K562 (cell line): ENCODE results near the gene DLGAP1. TPM values are rescaled to one million over a fixed set of nuclear protein-coding genes. Genes with fewer than 3 reads are reported as not detected.

ENCODE experiments used
- ATAC-seq: fragments of 200-7000 bp; cut with Tn5 transposase; 3 replicates; pipeline ENCODE4 v1.9.1; 2020; ENCODE audit warnings: moderate library complexity
- BruUV-seq: library from RNA; stranded (reverse); fragments of 400-500 nt; replicated peaks from 2 replicates; lab custom pipeline; 2021; lab: Mats Ljungman, UMichigan
- CTCF ChIA-PET: fragments of 300-600 bp; formaldehyde crosslinking; extraction: SDS; loops from one replicate; lab custom pipeline; 2021; ENCODE audit warnings: low intra/inter-chr PET ratio; lab: Yijun Ruan, JAX
- POLR2A ChIA-PET: fragments of 300-600, 350-650 bp; sonication (Branson Sonifier 250); formaldehyde crosslinking; extraction: SDS; loops from one replicate; lab custom pipeline; 2021; ENCODE audit warnings: antibody characterized with exemption, inconsistent platforms; lab: Yijun Ruan, JAX
- DNase-seq, 4 experiments: peaks; one replicate each; pipeline versions ENCODE4 v3.0.0 to v3.0.0-alpha.2; 2011 to 2018; ENCODE audit warnings: low spot score in 3 of 4, mixed read lengths in 3 of 4; ENCODE audit errors: extremely low read depth in 1 of 4
- FAIRE-seq: peaks from 2 replicates; lab custom pipeline; 2011; peaks lifted over from hg19 to GRCh38; lab: Jason Lieb, UNC
- H2AFZ ChIP-seq: 2 replicates; pipeline ENCODE4 v1.6.0; 2011; ENCODE audit warnings: low read depth, low read length, control low read depth, inconsistent platforms
- H3K27ac ChIP-seq: fragments of 200-600 bp; 3 replicates; pipeline ENCODE4 v1.8.0; 2011; ENCODE audit warnings: low read depth, mild to moderate bottlenecking, control low read depth, inconsistent platforms, low read length, moderate library complexity, mixed read lengths; ENCODE audit errors: extremely low read depth
- H3K27me3 ChIP-seq, 2 experiments: fragments of 300-600 bp in 1 of 2; 2 replicates in 1 of 2; 3 replicates in 1 of 2; pipeline versions ENCODE4 v1.6.0 to v1.8.0; 2011; ENCODE audit warnings: inconsistent platforms in 2 of 2, low read length in 2 of 2, mild to moderate bottlenecking in 1 of 2, mixed read lengths in 1 of 2, moderate library complexity in 1 of 2; ENCODE audit not compliant: control insufficient read depth in 2 of 2, insufficient read depth in 2 of 2
- H3K36me3 ChIP-seq: fragments of 300-600 bp; 3 replicates; pipeline ENCODE4 v1.8.0; 2011; ENCODE audit warnings: mild to moderate bottlenecking, low read length, inconsistent platforms; ENCODE audit not compliant: control insufficient read depth, insufficient read depth
- H3K4me1 ChIP-seq, 2 experiments: fragments of 200-600 bp in 1 of 2; replicated peaks in 1 of 2; 2 replicates in 1 of 2; 3 replicates in 1 of 2; pipeline versions ENCODE4 v1.5.1 to v1.8.0; 2011; ENCODE audit warnings: inconsistent platforms in 2 of 2, low read length in 2 of 2, mild to moderate bottlenecking in 1 of 2, mixed read lengths in 1 of 2, moderate library complexity in 1 of 2; ENCODE audit not compliant: control insufficient read depth in 2 of 2, insufficient read depth in 2 of 2
- H3K4me2 ChIP-seq: 2 replicates; pipeline ENCODE4 v1.6.1; 2011; ENCODE audit warnings: low read length, control low read depth, inconsistent platforms, mixed read lengths; ENCODE audit not compliant: insufficient read depth
- H3K4me3 ChIP-seq: fragments of 200-600 bp; sonication (generic), shearing (Covaris generic); 2 replicates; pipeline ENCODE4 v1.5.1; 2016; ENCODE audit warnings: control low read depth, inconsistent platforms
- H3K79me2 ChIP-seq: fragments of 200-600 bp; 3 replicates; pipeline ENCODE4 v1.8.0; 2011; ENCODE audit warnings: low read length, inconsistent platforms; ENCODE audit not compliant: control insufficient read depth, insufficient read depth
- H3K9ac ChIP-seq, 2 experiments: 2 replicates each; pipeline versions ENCODE4 v1.6.0 to v1.6.1; 2011; ENCODE audit warnings: low read depth in 2 of 2, low read length in 2 of 2, control low read depth in 1 of 2, inconsistent platforms in 1 of 2, mild to moderate bottlenecking in 1 of 2, mixed read lengths in 1 of 2; ENCODE audit not compliant: insufficient read depth in 1 of 2
- H3K9me1 ChIP-seq: one replicate; pipeline ENCODE4 v1.6.0; 2011; ENCODE audit warnings: inconsistent platforms, mild to moderate bottlenecking, low read length, moderate library complexity; ENCODE audit not compliant: control insufficient read depth, insufficient read depth
- H3K9me3 ChIP-seq: replicated peaks from 2 replicates; pipeline ENCODE4 v1.5.1; 2011; ENCODE audit warnings: low read depth, low read length, inconsistent platforms; ENCODE audit not compliant: control insufficient read depth, insufficient read depth
- H4K20me1 ChIP-seq: replicated peaks from 2 replicates; pipeline ENCODE4 v1.6.1; 2011; ENCODE audit warnings: low read length, inconsistent platforms, mixed read lengths; ENCODE audit not compliant: control insufficient read depth, insufficient read depth
- BCLAF1 ChIP-seq, 2 experiments: fragments of 450-650 bp in 1 of 2; IDR thresholded peaks; 2 replicates each; pipeline ENCODE4 v1.6.1; 2011 to 2017; ENCODE audit warnings: low read depth in 2 of 2, antibody characterized with exemption in 1 of 2, borderline replicate concordance in 1 of 2, low read length in 1 of 2, mild to moderate bottlenecking in 1 of 2, mixed read lengths in 1 of 2; ENCODE audit not compliant: control insufficient read depth in 1 of 2
- CSDE1 ChIP-seq, 2 experiments: fragments of 450-650 bp; IDR thresholded peaks; 2 replicates each; pipeline ENCODE4 v1.6.1; 2016; ENCODE audit warnings: mild to moderate bottlenecking in 1 of 2
- E2F3 ChIP-seq: fragments of 250-450 bp; sonication (Bioruptor Pico); IDR thresholded peaks from 2 replicates; pipeline ENCODE4 v1.4.0; 2020; ENCODE audit warnings: mild to moderate bottlenecking
- FOXP4 ChIP-seq: sonication (generic); formaldehyde crosslinking; IDR thresholded peaks from 2 replicates; pipeline ENCODE4 v1.8.0; 2022; ENCODE audit warnings: mild to moderate bottlenecking, missing genetic modification reagents, borderline replicate concordance
- HCFC1 ChIP-seq: IDR thresholded peaks from 2 replicates; pipeline ENCODE4 v1.6.1; 2012; ENCODE audit warnings: low read depth, low read length, improper control_type of control experiment
- HMG20A ChIP-seq: fragments of 450-650 bp; formaldehyde crosslinking; conservative IDR thresholded peaks from 2 replicates; pipeline ENCODE4 v1.4.0; 2020; ENCODE audit warnings: mild to moderate bottlenecking, mixed read lengths
- NEUROD1 ChIP-seq: fragments of 150-350 bp; IDR thresholded peaks from 2 replicates; pipeline ENCODE4 v1.6.1; 2014; ENCODE audit warnings: borderline replicate concordance, low read length, low read depth; ENCODE audit not compliant: partially characterized antibody
- PCBP1 ChIP-seq: fragments of 200-400 bp; formaldehyde crosslinking; IDR thresholded peaks from 2 replicates; pipeline ENCODE4 v1.6.1; 2018; ENCODE audit warnings: mild to moderate bottlenecking, low read depth, low read length; ENCODE audit not compliant: poor library complexity, severe bottlenecking
- RBM17 ChIP-seq: fragments of 200-400 bp; formaldehyde crosslinking; IDR thresholded peaks from 2 replicates; pipeline ENCODE4 v1.6.1; 2017; ENCODE audit warnings: low read depth, mild to moderate bottlenecking, low read length, borderline replicate concordance
- RCOR1 ChIP-seq, 2 experiments: IDR thresholded peaks; 2 replicates each; pipeline ENCODE4 v1.6.1; 2012; ENCODE audit warnings: low read depth in 2 of 2, low read length in 2 of 2, borderline replicate concordance in 1 of 2, improper control_type of control experiment in 1 of 2
- YBX1 ChIP-seq: fragments of 450-650 bp; IDR thresholded peaks from 2 replicates; pipeline ENCODE4 v1.7.1; 2016; ENCODE audit warnings: mild to moderate bottlenecking
- ZBED1 ChIP-seq: IDR thresholded peaks from 2 replicates; pipeline ENCODE4 v1.6.1; 2014
- ZBTB12 ChIP-seq: fragments of 250-450 bp; sonication (Bioruptor Pico); IDR thresholded peaks from 2 replicates; pipeline ENCODE4 v1.4.0; 2020
- ZBTB2 ChIP-seq: fragments of 450-650 bp; IDR thresholded peaks from 2 replicates; pipeline ENCODE4 v1.6.1; 2016; ENCODE audit warnings: antibody characterized with exemption
- ZNF589 ChIP-seq: fragments of 200-800 bp; sonication (Bioruptor generic); IDR thresholded peaks from 2 replicates; pipeline ENCODE4 v1.6.1; 2016; ENCODE audit warnings: low read depth, missing genetic modification characterization, missing compliant biosample characterization
- ZNF668 ChIP-seq: fragments of 250-450 bp; sonication (Bioruptor Pico); IDR thresholded peaks from 2 replicates; pipeline ENCODE4 v1.8.0; 2022; ENCODE audit warnings: mild to moderate bottlenecking, inconsistent platforms
- ZNF77 ChIP-seq: fragments of 250-450 bp; sonication (Bioruptor Pico); IDR thresholded peaks from 2 replicates; pipeline ENCODE4 v1.5.0; 2020
- in situ Hi-C: fragments of 300-500 bp; cut with MboI; formaldehyde crosslinking; loops from 4 replicates; pipeline ENCODE4 v1.15.0; 2018; ENCODE audit warnings: inconsistent platforms, mixed read lengths
- intact Hi-C: fragments of 100-400 bp; cut with micrococcal nuclease; formaldehyde crosslinking; loops from 2 replicates; pipeline ENCODE4 v1.14.2; 2022
- polyA plus RNA-seq, 8 experiments: library from polyadenylated mRNA; depleted of rRNA in 4 of 8; stranded (reverse) in 5 of 8; unstranded in 3 of 8; fragments of >200 nt; fragmentation: Nextera tagmentation in 2 of 8; fragmentation: Illumina TruSeq in 1 of 8; extraction: Ambion mirVana in 2 of 8; extraction: Trizol in 1 of 8; gene quantifications; 2 replicates each; pipeline versions ENCODE4 v1.2.1 to v1.2.3, GENCODE V29; 2011 to 2014; ENCODE audit warnings: inconsistent platforms in 1 of 8, missing spikeins in 1 of 8
- total RNA-seq, 7 experiments: library from RNA; depleted of rRNA in 6 of 7; stranded (reverse); fragments of >200 nt in 6 of 7; fragmentation: Illumina TruSeq in 2 of 7; extraction: Trizol in 2 of 7; gene quantifications; 2 replicates each; pipeline versions ENCODE4 v1.2.1 to v1.2.3, GENCODE V29; 2011 to 2021; ENCODE audit warnings: low replicate concordance in 1 of 7

DLGAP1 gene
- total and polyA plus RNA-seq, 9 of the 15 experiments (the other 6 are each of a cell fraction or from before 2014, with no cell fraction given): 0.04 to 0.22 (median 0.08) TPM

- ATAC-seq (no peak), FAIRE-seq (no peak), DNase-seq (no peak)
- no peaks in the 10 kb centered on the region; the same call in 1 of the 2 replicates for H3K9me3 ChIP-seq
- no peaks in the 10 kb centered on the region for H3K9me1 ChIP-seq
- H3K27ac ChIP-seq: no peak overlapping the region
- H2AFZ ChIP-seq: no peak overlapping the region
- no peaks in the 10 kb centered on the region for H4K20me1 ChIP-seq
- BruUV-seq: no TSS peak
- H3K27me3 ChIP-seq: no peaks in the 10 kb centered on the region
- H3K36me3 ChIP-seq: no peaks in the 10 kb centered on the region
- ChIA-PET POLR2A (no interaction called here), CTCF (no interaction called here)
- H3K79me2 ChIP-seq: no peaks in the 10 kb centered on the region
- no peak overlapping the region for H3K4me2 ChIP-seq
- no peak overlapping the region for H3K9ac ChIP-seq
- intact Hi-C loops: no loop called here
- H3K4me3 ChIP-seq: no peak overlapping the region
- in situ Hi-C loops: no loop called here
- no peaks in the 10 kb centered on the region for H3K4me1 ChIP-seq
- TF ChIP-seq ZNF668 (no peak), ZBTB12 (CRISPR knock-in tag) (no peak), PCBP1 (no peak), CSDE1 (IDR thresholded peaks at IDR 0.05) (no peak), NEUROD1 (no peak), YBX1 (no peak), ZNF589 (CRISPR knock-in tag) (no peak), RBM17 (no peak), E2F3 (no peak), ZBED1 (no peak), HMG20A (no peak), RCOR1 (IDR thresholded peaks at IDR 0.05; ENCODE audit: borderline replicate concordance in 1 of 2, low read depth in 2 of 2, low read length in 2 of 2) (no peak), ZBTB2 (no peak), HCFC1 (no peak), ZNF77 (CRISPR knock-in tag) (no peak), BCLAF1 (IDR thresholded peaks at IDR 0.05; ENCODE audit: borderline replicate concordance in 1 of 2, control insufficient read depth in 1 of 2, low read depth in 2 of 2, low read length in 1 of 2) (no peak), FOXP4 (CRISPR knock-in tag) (no peak)
Observed at GRCh38 chr18:4125224-4125623, 329.9 kb downstream of the DLGAP1 start.
